Upper lobe of right lung (tissue), 1 donor: ENCODE results near the gene CLSTN2. TPM values are rescaled to one million over a fixed set of nuclear protein-coding genes. Genes with fewer than 3 reads are reported as not detected.
"Not testable (repeated sequence)": the region's sequence is repeated elsewhere in the genome, so short reads cannot be mapped to it uniquely, and the experiment has no call there.

ENCODE experiments used
- ATAC-seq: fragments of 200-7000 bp; cut with Tn5 transposase; one replicate; pipeline ENCODE4 v1.9.1; 2020; ENCODE audit warnings: mild to moderate bottlenecking, moderate library complexity
- DNase-seq: peaks from one replicate; pipeline ENCODE4 v3.0.0-alpha.2; 2020
- H3K27ac ChIP-seq: fragments of 200-600 bp; one replicate; pipeline ENCODE4 v1.8.0; 2022
- H3K27me3 ChIP-seq: fragments of 200-600 bp; one replicate; pipeline ENCODE4 v1.8.0; 2022; ENCODE audit warnings: mild to moderate bottlenecking
- H3K36me3 ChIP-seq: fragments of 200-600 bp; one replicate; pipeline ENCODE4 v1.8.0; 2022
- H3K4me1 ChIP-seq: fragments of 200-600 bp; one replicate; pipeline ENCODE4 v1.8.0; 2022
- H3K4me3 ChIP-seq: fragments of 200-600 bp; one replicate; pipeline ENCODE4 v1.8.0; 2022; ENCODE audit warnings: mild to moderate bottlenecking
- H3K9me3 ChIP-seq: fragments of 200-600 bp; one replicate; pipeline ENCODE4 v1.8.0; 2022
- CTCF ChIP-seq: fragments of 200-600 bp; IDR thresholded peaks from one replicate; pipeline ENCODE4 v1.8.0; 2022; ENCODE audit warnings: antibody characterized with exemption
- intact Hi-C: fragments of 100-400 bp; cut with DNase I; formaldehyde crosslinking; loops from one replicate; pipeline ENCODE4 v1.11.0; 2022
- total RNA-seq: library from RNA; stranded (reverse); fragmentation: NEBNext Ultra II Directional; extraction: Animal tissue kit (Norgen Biotek cat#: 25700); gene quantifications from one replicate; pipeline ENCODE4 v1.2.1, GENCODE V29; 2021
- donor health status: DM: no; HTN: yes; CAD: no; lungs with severe emphysema.

Gene CLSTN2
- total RNA-seq, 1 donor from 2014 or later, result 3.0 TPM

GRCh38 chr3:140408252-140408651, 473.3 kb downstream of the CLSTN2 start:
- no peak overlapping the region for H3K27ac ChIP-seq
- H3K4me3 ChIP-seq, result no peak overlapping the region
- ATAC-seq (no peak), DNase-seq (no peak)
- H3K27me3 ChIP-seq, result no peaks in the 10 kb centered on the region
- intact Hi-C loops, result no loop called here
- H3K36me3 ChIP-seq, result no peaks in the 10 kb centered on the region
- no peaks in the 10 kb centered on the region for H3K9me3 ChIP-seq
- TF ChIP-seq CTCF, result no peak
- H3K4me1 ChIP-seq, result no peaks in the 10 kb centered on the region

- Histone ChIP-seq H3K9me3 (peaks cover 6% of the 10 kb centered on the region), H3K4me3 (no peak overlapping the region), H3K4me1 (no peaks in the 10 kb centered on the region), H3K27ac (no peak overlapping the region), H3K36me3 (no peaks in the 10 kb centered on the region), H3K27me3 (no peaks in the 10 kb centered on the region)
- intact Hi-C loops, result no loop called here
- TF ChIP-seq CTCF, result no peak
- no peak for DNase-seq
- ATAC-seq, result no peak
Measured at GRCh38 chr3:140416666-140417065, 481.7 kb downstream of the CLSTN2 start.

GRCh38 chr3:140420621-140421357, 485.8 kb downstream of the CLSTN2 start:
- no peak for TF ChIP-seq CTCF
- no peaks in the 10 kb centered on the region for H3K27me3 ChIP-seq
- H3K4me1 ChIP-seq, result no peaks in the 10 kb centered on the region
- intact Hi-C loops, result no loop called here
- H3K4me3 ChIP-seq, result no peak overlapping the region
- DNase-seq, result no peak
- no peaks in the 10 kb centered on the region for H3K9me3 ChIP-seq
- H3K36me3 ChIP-seq, result no peaks in the 10 kb centered on the region
- peak; percentile 84 for ATAC-seq
- H3K27ac ChIP-seq, result no peak overlapping the region

- no peak overlapping the region for H3K4me3 ChIP-seq
- no peaks in the 10 kb centered on the region for H3K9me3 ChIP-seq
- no peaks in the 10 kb centered on the region for H3K4me1 ChIP-seq
- ATAC-seq, result no peak
- no peak for TF ChIP-seq CTCF
- no peaks in the 10 kb centered on the region for H3K27me3 ChIP-seq
- no peaks in the 10 kb centered on the region for H3K36me3 ChIP-seq
- DNase-seq, result no peak
- no peak overlapping the region for H3K27ac ChIP-seq
- intact Hi-C loops, result no loop called here
Measured at GRCh38 chr3:140421884-140422283, 486.9 kb downstream of the CLSTN2 start.

GRCh38 chr3:140423146-140423545, 488.2 kb downstream of the CLSTN2 start:
- no peaks in the 10 kb centered on the region for H3K4me1 ChIP-seq
- H3K27me3 ChIP-seq, result no peaks in the 10 kb centered on the region
- no peaks in the 10 kb centered on the region for H3K9me3 ChIP-seq
- no peaks in the 10 kb centered on the region for H3K36me3 ChIP-seq
- no peak for TF ChIP-seq CTCF
- no peak overlapping the region for H3K27ac ChIP-seq
- intact Hi-C loops, result no loop called here
- DNase-seq (no peak), ATAC-seq (no peak)
- H3K4me3 ChIP-seq, result no peak overlapping the region

GRCh38 chr3:140423574-140423973, 488.6 kb downstream of the CLSTN2 start:
- H3K9me3 ChIP-seq, H3K27ac ChIP-seq, intact Hi-C loops, H3K27me3 ChIP-seq, H3K36me3 ChIP-seq, DNase-seq, H3K4me3 ChIP-seq, H3K4me1 ChIP-seq, ATAC-seq: not testable (repeated sequence)
